ENCODE data around the gene RTF1.

RTF1 gene

GRCh38 chr15:41512512-41512939 is 95.6 kb downstream of the RTF1 start:
- H2AFZ ChIP-seq (ENCODE audit: low read depth): no peak overlapping the region
- no peak overlapping the region for H3K9ac ChIP-seq
- H4K20me1 ChIP-seq (ENCODE audit: insufficient read depth): no peaks in the 10 kb centered on the region
- TF ChIP-seq CTCF (conservative IDR thresholded peaks at IDR 0.05; ENCODE audit: low read depth, low read length): no peak
- no peak overlapping the region for H3K27ac ChIP-seq
- no peak overlapping the region for H3K4me2 ChIP-seq
- H3K27me3 ChIP-seq (ENCODE audit: insufficient read depth, low read depth): no peaks in the 10 kb centered on the region
- H3K36me3 ChIP-seq (ENCODE audit: insufficient read depth): no peaks in the 10 kb centered on the region
- H3K4me3 ChIP-seq (IDR thresholded peaks at IDR 0.05; ENCODE audit: insufficient read depth, low read depth, low read length): no peak overlapping the region
- no peaks in the 10 kb centered on the region for H3K79me2 ChIP-seq (ENCODE audit: insufficient read depth, low read depth)
- H3K4me1 ChIP-seq (ENCODE audit: low read depth, poor library complexity, severe bottlenecking): peaks cover 9% of the 10 kb centered on the region

GRCh38 chr15:41512940-41513505 is 96.1 kb downstream of the RTF1 start:
- Histone ChIP-seq H3K4me3 (IDR thresholded peaks at IDR 0.05; ENCODE audit: insufficient read depth, low read depth, low read length) (no peak overlapping the region), H4K20me1 (ENCODE audit: insufficient read depth) (no peaks in the 10 kb centered on the region), H3K9ac (no peak overlapping the region), H2AFZ (ENCODE audit: low read depth) (no peak overlapping the region), H3K27me3 (ENCODE audit: insufficient read depth, low read depth) (no peaks in the 10 kb centered on the region), H3K27ac (no peak overlapping the region), H3K4me2 (no peak overlapping the region), H3K36me3 (ENCODE audit: insufficient read depth) (no peaks in the 10 kb centered on the region), H3K79me2 (ENCODE audit: insufficient read depth, low read depth) (no peaks in the 10 kb centered on the region), H3K4me1 (ENCODE audit: low read depth, poor library complexity, severe bottlenecking) (peaks cover 9% of the 10 kb centered on the region)
- TF ChIP-seq CTCF (conservative IDR thresholded peaks at IDR 0.05; ENCODE audit: low read depth, low read length): no peak

GRCh38 chr15:41513506-41514227 is 96.8 kb downstream of the RTF1 start, which contains the start of gene LTK:
Gene LTK (minus strand): TSS chr15:41513827. CDS start chr15:41513709, 118 bp downstream.
- no peaks in the 10 kb centered on the region for H3K27me3 ChIP-seq (ENCODE audit: insufficient read depth, low read depth)
- H3K4me2 ChIP-seq: no peak within 1 kb of the TSS
- H2AFZ ChIP-seq (ENCODE audit: low read depth): no peak within 1 kb of the TSS
- no peaks in the 10 kb centered on the region for H3K79me2 ChIP-seq (ENCODE audit: insufficient read depth, low read depth)
- peaks cover 9% of the 10 kb centered on the region for H3K4me1 ChIP-seq (ENCODE audit: low read depth, poor library complexity, severe bottlenecking)
- no peaks in the 10 kb centered on the region for H4K20me1 ChIP-seq (ENCODE audit: insufficient read depth)
- no peak within 1 kb of the TSS for H3K27ac ChIP-seq
- H3K9ac ChIP-seq: no peak within 1 kb of the TSS
- H3K4me3 ChIP-seq (IDR thresholded peaks at IDR 0.05; ENCODE audit: insufficient read depth, low read depth, low read length): no peak within 1 kb of the TSS
- H3K36me3 ChIP-seq (ENCODE audit: insufficient read depth): no peaks in the 10 kb centered on the region
- TF ChIP-seq CTCF (conservative IDR thresholded peaks at IDR 0.05; ENCODE audit: low read depth, low read length): no peak

- Histone ChIP-seq H3K27me3 (ENCODE audit: insufficient read depth, low read depth) (no peaks in the 10 kb centered on the region), H3K4me1 (ENCODE audit: low read depth, poor library complexity, severe bottlenecking) (peaks cover 9% of the 10 kb centered on the region), H2AFZ (ENCODE audit: low read depth) (no peak overlapping the region), H3K36me3 (ENCODE audit: insufficient read depth) (no peaks in the 10 kb centered on the region), H3K4me2 (no peak overlapping the region), H3K9ac (no peak overlapping the region), H3K27ac (no peak overlapping the region), H3K4me3 (IDR thresholded peaks at IDR 0.05; ENCODE audit: insufficient read depth, low read depth, low read length) (no peak overlapping the region), H3K79me2 (ENCODE audit: insufficient read depth, low read depth) (no peaks in the 10 kb centered on the region), H4K20me1 (ENCODE audit: insufficient read depth) (no peaks in the 10 kb centered on the region)
- no peak for TF ChIP-seq CTCF (conservative IDR thresholded peaks at IDR 0.05; ENCODE audit: low read depth, low read length)
These were observed 101.1 kb downstream of the RTF1 start for GRCh38 chr15:41517895-41518449.

Measured in KMS-11 (cell line).